Suprapubic skin (tissue), 4 donors: ENCODE measurements around the gene UBE3C.

ENCODE experiments used
- EP300 ChIP-seq: sonication (generic); formaldehyde crosslinking; IDR thresholded peaks from one replicate; pipeline ENCODE4 v1.6.1; 2017; ENCODE audit warnings: antibody characterized with exemption
- POLR2A ChIP-seq, 2 donors: fragments of 450-650 bp; IDR thresholded peaks; one replicate each; pipeline ENCODE4 v1.6.1; 2017; ENCODE audit warnings: antibody characterized with exemption in 2 of 2, mild to moderate bottlenecking in 2 of 2, moderate library complexity in 2 of 2
- POLR2AphosphoS5 ChIP-seq, 3 donors: sonication (generic); formaldehyde crosslinking; IDR thresholded peaks; one replicate each; pipeline ENCODE4 v1.6.1; 2017; ENCODE audit warnings: antibody characterized with exemption in 3 of 3
- TF ChIP-seq, protein P1 (sequence below), 2 donors: fragments of 200-600 bp in 1 of 2; fragments of 450-650 bp in 1 of 2; sonication (generic) in 1 of 2; IDR thresholded peaks; one replicate each; pipeline ENCODE4 v1.5.1; 2016 to 2019; ENCODE audit warnings: antibody characterized with exemption in 2 of 2, mild to moderate bottlenecking in 1 of 2, moderate library complexity in 1 of 2

DNA sequence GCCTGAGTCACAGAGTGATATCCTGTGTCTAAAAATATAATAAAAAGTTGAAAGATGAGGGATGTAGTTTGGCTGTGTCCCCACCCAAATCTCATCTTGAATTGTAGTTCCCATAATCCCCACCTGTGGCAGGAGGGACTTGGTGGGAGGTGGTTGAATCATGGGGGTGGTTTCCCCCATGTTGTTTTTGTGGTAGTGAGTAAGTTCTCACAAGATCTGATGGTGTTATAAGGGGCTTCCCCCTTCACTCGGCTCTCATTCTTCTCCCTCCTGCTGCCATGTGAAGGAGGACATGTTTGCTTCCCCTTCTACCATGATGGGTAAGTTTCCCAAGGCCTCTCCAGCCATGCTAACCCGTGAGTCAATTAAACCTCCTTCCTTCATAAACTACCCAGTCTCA lies 25.1 kb upstream of the UBE3C start:
- no peak for TF ChIP-seq EP300
- TF ChIP-seq, protein P1, sequence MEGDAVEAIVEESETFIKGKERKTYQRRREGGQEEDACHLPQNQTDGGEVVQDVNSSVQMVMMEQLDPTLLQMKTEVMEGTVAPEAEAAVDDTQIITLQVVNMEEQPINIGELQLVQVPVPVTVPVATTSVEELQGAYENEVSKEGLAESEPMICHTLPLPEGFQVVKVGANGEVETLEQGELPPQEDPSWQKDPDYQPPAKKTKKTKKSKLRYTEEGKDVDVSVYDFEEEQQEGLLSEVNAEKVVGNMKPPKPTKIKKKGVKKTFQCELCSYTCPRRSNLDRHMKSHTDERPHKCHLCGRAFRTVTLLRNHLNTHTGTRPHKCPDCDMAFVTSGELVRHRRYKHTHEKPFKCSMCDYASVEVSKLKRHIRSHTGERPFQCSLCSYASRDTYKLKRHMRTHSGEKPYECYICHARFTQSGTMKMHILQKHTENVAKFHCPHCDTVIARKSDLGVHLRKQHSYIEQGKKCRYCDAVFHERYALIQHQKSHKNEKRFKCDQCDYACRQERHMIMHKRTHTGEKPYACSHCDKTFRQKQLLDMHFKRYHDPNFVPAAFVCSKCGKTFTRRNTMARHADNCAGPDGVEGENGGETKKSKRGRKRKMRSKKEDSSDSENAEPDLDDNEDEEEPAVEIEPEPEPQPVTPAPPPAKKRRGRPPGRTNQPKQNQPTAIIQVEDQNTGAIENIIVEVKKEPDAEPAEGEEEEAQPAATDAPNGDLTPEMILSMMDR (IDR thresholded peaks at IDR 0.05), result no peak
- TF ChIP-seq POLR2A (IDR thresholded peaks at IDR 0.05), result no peak
- no peak for TF ChIP-seq POLR2AphosphoS5 (IDR thresholded peaks at IDR 0.05)
